ENCODE measurements around the gene FAIM2.
"Not testable (repeated sequence)": the region's sequence is repeated elsewhere in the genome, so short reads cannot be mapped to it uniquely, and the experiment has no call there.

Gene FAIM2

DNA sequence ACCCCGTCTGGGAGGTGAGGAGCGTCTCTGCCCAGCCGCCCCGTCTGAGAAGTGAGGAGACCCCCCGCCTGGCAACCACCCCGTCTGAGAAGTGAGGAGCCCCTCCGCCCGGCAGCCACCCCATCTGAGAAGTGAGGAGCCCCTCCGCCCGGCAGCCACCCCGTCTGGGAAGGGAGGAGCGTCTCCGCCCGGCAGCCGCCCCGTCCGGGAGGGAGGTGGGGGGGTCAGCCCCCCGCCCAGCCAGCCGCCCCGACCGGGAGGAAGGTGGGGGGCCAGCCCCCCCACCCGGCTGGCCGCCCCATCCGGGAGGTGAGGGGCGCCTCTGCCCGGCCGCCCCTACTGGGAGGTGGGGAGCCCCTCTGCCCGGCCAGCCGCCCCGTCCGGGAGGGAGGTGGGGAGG lies 42.8 kb downstream of the FAIM2 start:
- not testable (repeated sequence) for DNase-seq

GRCh38 chr12:49855890-49856289 lies 47.8 kb downstream of the FAIM2 start:
- not testable (repeated sequence) for DNase-seq

- DNase-seq = no peak
Observed at GRCh38 chr12:49854976-49855375, 48.7 kb downstream of the FAIM2 start.

DNA sequence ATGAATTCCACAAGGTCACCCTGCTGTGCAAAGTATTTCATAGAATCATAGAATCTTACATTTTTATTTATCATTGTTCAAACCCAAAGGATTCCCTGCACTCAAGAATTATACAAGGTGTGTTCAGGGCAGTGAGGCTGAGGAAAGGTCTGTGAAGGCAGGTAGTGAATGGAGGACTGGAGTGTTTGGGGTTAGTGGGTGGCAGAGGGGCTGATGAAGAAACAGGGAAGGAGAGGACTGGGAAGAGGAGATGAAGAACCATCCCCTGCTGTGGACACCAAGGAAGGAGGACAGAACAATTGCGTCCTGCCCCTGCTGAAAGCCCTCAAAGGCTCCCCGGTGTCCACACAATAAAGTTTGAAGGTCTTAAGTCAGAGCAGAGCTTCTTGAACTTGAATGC lies 50.0 kb downstream of the FAIM2 start:
- no peak for DNase-seq

GRCh38 chr12:49847161-49847560 lies 56.5 kb downstream of the FAIM2 start:
- no peak for DNase-seq

DNA sequence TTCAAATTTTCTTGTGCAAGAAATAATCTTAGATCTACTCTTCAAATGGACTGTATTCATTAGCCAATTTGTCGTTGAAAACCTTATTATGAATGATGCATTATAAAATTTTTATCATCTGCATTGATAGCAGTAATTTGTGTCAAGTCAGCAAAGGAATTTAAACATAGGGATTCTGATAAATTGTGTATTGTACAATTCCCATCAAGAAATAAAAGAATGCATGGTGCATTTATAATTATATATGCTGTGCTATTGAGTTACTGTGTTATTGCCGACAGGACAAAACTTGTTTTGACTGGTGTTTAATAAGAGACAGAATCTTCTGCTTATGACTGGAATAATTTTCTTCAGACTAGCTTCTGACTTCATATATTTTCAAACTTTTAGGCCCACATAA lies 57.7 kb downstream of the FAIM2 start:
- DNase-seq = no peak

GRCh38 chr12:49843876-49844437 lies 59.7 kb downstream of the FAIM2 start:
- DNase-seq = no peak

- no peak for DNase-seq
Observed at GRCh38 chr12:49843411-49843810, 60.3 kb downstream of the FAIM2 start.

DNA sequence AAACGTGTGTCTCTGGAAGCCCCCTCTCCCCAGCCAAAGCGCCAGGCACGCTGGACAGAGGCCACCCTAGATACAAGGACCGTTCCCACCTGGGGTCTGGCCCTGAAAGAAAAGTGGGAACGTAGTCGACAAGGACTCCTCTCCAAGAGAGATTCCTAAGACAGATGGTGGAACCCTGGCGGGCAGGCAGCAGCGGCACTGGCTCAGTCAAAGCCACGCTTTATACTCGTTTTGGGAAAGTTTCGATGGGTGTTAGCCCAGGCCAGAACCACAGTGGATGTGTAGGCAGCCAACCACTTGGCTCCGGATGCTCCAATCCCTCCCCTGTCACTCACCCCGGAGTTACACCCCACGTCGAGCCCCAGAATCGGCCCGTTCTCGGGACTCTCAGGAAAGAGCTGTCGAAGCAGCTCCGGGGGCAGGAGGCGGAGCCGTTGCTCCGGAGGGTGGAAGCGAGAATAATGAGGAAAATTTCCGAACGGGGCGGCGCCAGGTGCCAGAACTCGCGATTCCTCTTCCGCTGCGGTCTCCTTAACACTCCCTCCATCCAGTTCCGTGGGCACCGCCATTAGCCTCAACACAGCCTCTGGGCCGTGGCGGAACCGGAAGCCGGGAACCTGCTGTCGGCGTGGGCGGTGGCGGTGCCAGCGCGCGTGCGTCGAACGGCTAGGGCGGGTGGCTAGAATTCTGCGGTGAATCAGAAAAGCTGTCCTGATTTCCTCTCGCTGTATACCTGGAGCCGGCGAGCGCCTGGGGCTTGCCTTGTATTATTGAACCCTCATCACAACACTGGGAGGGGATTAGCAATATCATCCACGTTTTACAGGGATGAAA lies 61.0 kb downstream of the FAIM2 start, which contains the start of gene BCDIN3D:
TSS of gene BCDIN3D (minus strand) at position 588 of the 834 bp plus-strand sequence. CDS start at position 569, 19 bp downstream.
- peak; percentile 40 for DNase-seq

- no peak for DNase-seq
Observed at GRCh38 chr12:49838973-49839633, 64.6 kb downstream of the FAIM2 start.

GRCh38 chr12:49832836-49833421 lies 70.8 kb downstream of the FAIM2 start:
- no peak for DNase-seq

DNA sequence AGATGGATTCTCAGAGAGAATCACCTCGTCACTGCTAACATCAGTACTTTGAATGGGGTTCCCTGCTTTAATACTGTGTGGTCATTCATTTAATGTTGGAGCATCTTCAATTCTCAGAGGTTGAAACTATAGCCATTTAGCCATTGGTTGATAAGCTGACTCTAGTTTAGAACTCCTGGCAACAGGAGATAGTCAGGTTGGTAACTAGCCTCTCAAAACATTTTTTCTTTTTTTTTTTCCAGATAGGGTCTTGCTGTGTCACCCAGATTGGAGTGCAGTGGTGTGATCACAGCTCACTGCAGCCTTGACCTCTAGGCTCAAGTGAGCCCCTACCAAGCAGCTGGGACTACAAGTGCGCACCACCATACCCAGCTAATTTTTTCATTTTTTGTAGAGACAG lies 72.0 kb downstream of the FAIM2 start:
- DNase-seq = no peak

DNA sequence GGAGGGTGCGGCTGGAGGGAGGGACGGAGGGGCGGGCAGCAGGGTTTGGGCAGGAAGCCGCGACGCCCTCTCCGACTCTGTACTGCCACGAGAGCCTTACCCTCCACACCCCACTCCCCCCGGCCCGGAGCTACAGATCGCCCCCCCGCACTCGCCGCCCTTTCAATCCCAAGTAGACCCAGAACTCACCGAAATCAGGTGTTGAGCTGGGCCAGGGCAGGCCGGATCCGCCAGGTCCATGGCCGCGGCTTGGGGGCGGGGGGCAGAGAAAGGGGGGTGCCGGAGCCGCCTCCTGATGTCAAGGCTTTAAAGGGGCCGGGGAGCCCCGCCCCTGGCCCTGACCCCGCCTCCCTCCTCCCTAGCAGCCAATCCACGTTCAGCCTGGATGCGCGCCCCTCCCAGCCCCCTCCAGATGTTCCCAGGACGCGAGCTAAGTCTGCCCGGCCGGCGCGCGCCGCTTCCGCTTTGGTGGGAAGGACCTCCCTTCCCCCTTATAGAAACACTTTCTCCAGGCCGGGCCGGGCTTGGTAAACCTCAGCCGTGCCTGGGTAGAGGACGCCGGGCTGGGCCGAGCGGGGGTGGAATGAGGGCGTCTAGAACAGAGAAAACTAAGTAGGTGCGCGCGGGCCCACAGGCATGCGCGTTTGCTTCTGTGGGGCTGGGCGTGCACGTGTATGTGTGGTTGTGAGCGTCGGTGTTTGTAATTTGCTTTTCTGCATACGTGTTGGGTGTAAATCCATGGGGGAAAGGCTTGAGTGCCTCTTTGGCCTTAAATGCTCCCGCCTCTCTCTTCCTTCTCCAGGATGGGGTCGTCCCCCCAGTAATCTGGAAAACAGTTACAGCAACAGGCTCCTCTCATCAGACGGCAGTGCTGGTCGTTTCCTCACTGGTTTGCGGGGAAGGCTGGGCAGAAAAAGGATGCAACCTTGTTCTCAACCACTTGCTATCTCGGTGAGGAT lies 75.3 kb downstream of the FAIM2 start, which contains the start of gene NCKAP5L:
TSS of gene NCKAP5L (minus strand) at position 281 of the 959 bp plus-strand sequence. CDS start 24,369 bp downstream, outside the sequence.
- peak; percentile 80 for DNase-seq

DNA sequence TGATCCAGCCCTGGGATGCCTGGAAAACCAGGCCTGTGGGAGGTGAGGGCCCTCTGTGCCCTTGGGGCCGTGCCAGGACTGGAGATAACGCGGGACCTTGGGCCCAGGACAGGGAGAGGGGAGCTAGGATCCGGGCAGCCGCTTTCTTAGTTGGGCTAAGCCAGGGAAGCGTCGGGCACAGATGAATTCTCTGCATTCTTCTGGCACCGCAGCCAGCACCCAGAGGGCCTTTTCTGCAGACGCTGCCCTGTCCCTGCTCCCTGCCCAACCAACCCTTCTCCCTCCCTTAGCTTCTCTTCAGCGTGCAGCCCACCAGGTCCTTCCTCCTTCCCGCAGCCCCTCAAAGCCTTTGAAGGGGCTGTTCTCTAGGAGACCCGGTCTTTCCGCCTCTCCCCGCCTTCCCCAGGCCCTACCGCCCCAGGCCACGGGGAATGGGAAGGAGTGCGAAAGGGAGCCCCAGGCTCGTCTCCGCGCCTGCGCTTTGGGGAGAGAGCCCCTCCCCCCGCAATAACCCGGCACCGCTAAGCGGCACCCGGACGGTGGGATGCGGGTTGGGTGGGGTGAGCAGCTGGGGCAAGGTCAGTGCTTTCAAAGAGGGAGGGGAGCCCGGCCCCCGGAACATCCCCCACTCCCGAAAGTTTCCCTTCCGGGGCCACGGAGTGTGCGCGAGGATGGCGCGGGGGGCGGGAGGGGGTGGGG lies 76.2 kb downstream of the FAIM2 start:
- DNase-seq = peak; percentile 22

GRCh38 chr12:49827051-49827400 lies 76.7 kb downstream of the FAIM2 start:
- DNase-seq = no peak

- no peak for DNase-seq
Observed at GRCh38 chr12:49825971-49826421, 77.7 kb downstream of the FAIM2 start.

DNA sequence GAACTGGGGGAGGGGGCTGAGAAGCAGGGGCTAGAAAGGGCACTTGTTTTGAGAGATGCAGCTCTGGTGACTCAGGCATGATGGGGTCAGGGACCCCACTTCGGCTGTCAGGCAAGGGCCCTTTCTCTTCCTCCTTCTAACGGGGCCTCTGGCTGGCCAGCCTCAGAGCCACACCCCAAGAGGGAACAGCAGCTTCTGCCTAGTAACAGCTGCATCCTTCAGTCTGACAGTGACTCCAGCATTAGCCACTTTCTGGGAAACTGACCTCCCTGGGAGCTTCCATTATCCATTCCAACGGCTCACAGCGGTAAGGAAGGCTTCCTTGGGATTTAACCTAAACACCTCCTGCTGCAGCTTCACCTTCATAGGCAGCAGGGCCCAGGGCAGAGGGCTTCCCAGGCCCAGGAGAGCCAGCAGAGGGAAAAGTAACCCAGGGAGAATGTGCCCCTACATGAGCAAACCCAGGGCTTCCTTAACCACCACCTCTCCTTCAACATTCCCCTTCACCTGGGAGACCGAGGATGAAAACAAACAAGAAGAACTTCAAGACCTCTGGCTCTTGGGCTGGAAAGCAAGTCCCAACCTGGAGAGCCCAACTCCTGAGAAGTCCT lies 78.2 kb downstream of the FAIM2 start:
- DNase-seq = no peak

- DNase-seq = no peak
Observed at GRCh38 chr12:49824895-49825294, 78.8 kb downstream of the FAIM2 start.

GRCh38 chr12:49824416-49824815 lies 79.3 kb downstream of the FAIM2 start:
- DNase-seq = no peak

DNA sequence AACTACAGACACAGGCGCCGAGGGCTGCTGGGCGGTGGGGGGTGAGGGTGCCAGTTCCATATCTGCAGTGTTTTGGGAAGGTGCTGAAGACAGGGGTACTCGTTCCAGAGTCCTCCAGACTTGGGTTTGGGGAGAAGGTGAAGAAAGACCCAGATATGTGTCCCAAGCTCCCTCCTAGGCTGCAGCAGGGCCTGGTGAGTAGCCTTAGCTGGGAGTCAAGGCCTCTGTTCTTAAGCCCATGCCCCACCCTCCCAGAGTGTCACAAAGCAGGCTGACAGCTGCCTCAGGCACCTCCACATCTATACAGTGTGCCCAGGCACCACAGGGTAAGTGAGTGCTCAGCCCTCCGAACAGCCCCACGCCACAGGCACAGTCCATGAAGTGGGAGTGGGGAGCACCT lies 79.7 kb downstream of the FAIM2 start:
- no peak for DNase-seq

GRCh38 chr12:49823350-49823749 lies 80.3 kb downstream of the FAIM2 start:
- no peak for DNase-seq

Measured in NCI-H524 treated with DMSO at 0.1 percent for 48 hours (cell line).